WTC11 (cell line): ENCODE data around the gene STX18. TPM values are rescaled to one million over a fixed set of nuclear protein-coding genes. Genes with fewer than 3 reads are reported as not detected.

Experiments
- ATAC-seq: fragments of 200-7000 bp; cut with Tn5 transposase; 2 replicates; pipeline ENCODE4 v1.10.0; 2021; ENCODE audit warnings: mild to moderate bottlenecking, moderate library complexity
- CTCF ChIA-PET: fragments of 300-600 bp; sonication (Branson Sonifier 250); formaldehyde crosslinking; loops from one replicate; lab custom pipeline; 2021; ENCODE audit warnings: antibody characterized with exemption; lab: Charles Lee
- POLR2A ChIA-PET: fragments of 350-600 bp; sonication (Branson Sonifier 250); formaldehyde crosslinking; loops from one replicate; lab custom pipeline; 2021; ENCODE audit warnings: antibody characterized with exemption; lab: Charles Lee
- DNase-seq: peaks from one replicate; pipeline ENCODE4 v3.0.0; 2021; ENCODE audit warnings: low spot score
- H3K27ac Mint-ChIP-seq: 2 replicates; pipeline ENCODE4 v1.8.0; 2021; ENCODE audit warnings: mixed read lengths
- H3K27me3 Mint-ChIP-seq: 2 replicates; pipeline ENCODE4 v1.8.0; 2021; ENCODE audit warnings: low read depth, mild to moderate bottlenecking, moderate library complexity, mixed read lengths
- H3K36me3 Mint-ChIP-seq: 2 replicates; pipeline ENCODE4 v1.8.0; 2021; ENCODE audit warnings: mixed read lengths
- H3K4me1 Mint-ChIP-seq: 2 replicates; pipeline ENCODE4 v1.8.0; 2022; ENCODE audit warnings: mixed read lengths
- H3K4me3 Mint-ChIP-seq: 2 replicates; pipeline ENCODE4 v1.8.0; 2021; ENCODE audit warnings: mild to moderate bottlenecking, moderate library complexity, mixed read lengths
- H3K9me3 Mint-ChIP-seq: 2 replicates; pipeline ENCODE4 v1.8.0; 2021; ENCODE audit warnings: mixed read lengths
- ETV6 ChIP-seq: sonication (generic); formaldehyde crosslinking; IDR thresholded peaks from 2 replicates; pipeline ENCODE4 v1.8.1; 2022; ENCODE audit warnings: mild to moderate bottlenecking, missing genetic modification reagents
- GRHL2 ChIP-seq: fragments of 250-450 bp; sonication (Bioruptor Pico); IDR thresholded peaks from 2 replicates; pipeline ENCODE4 v1.8.0; 2022; ENCODE audit warnings: mild to moderate bottlenecking, moderate library complexity; ENCODE audit not compliant: insufficient replicate concordance, severe bottlenecking
- GTF2I ChIP-seq: fragments of 250-450 bp; sonication (Bioruptor Pico); conservative IDR thresholded peaks from 2 replicates; pipeline ENCODE4 v1.4.0; 2021; ENCODE audit warnings: mild to moderate bottlenecking
- HMGA2 ChIP-seq: fragments of 250-450 bp; sonication (Bioruptor Pico); IDR thresholded peaks from 2 replicates; pipeline ENCODE4 v1.4.0; 2021; ENCODE audit warnings: mild to moderate bottlenecking, moderate library complexity
- IRF2 ChIP-seq: sonication (generic); formaldehyde crosslinking; IDR thresholded peaks from 2 replicates; pipeline ENCODE4 v1.8.0; 2022; ENCODE audit warnings: low read depth, missing genetic modification reagents, borderline replicate concordance
- JUN ChIP-seq: sonication (generic); formaldehyde crosslinking; IDR thresholded peaks from 2 replicates; pipeline ENCODE4 v1.8.0; 2023; ENCODE audit warnings: mild to moderate bottlenecking, missing genetic modification reagents
- NFE2L1 ChIP-seq: sonication (generic); formaldehyde crosslinking; IDR thresholded peaks from 2 replicates; pipeline ENCODE4 v1.8.1; 2023; ENCODE audit warnings: missing genetic modification reagents
- PRRX2 ChIP-seq: fragments of 250-450 bp; sonication (Bioruptor Pico); IDR thresholded peaks from 2 replicates; pipeline ENCODE4 v1.8.0; 2021; ENCODE audit warnings: mild to moderate bottlenecking
- TEAD1 ChIP-seq: sonication (generic); formaldehyde crosslinking; IDR thresholded peaks from 2 replicates; pipeline ENCODE4 v1.8.0; 2022; ENCODE audit warnings: mild to moderate bottlenecking, missing genetic modification reagents
- ZNF121 ChIP-seq: sonication (generic); formaldehyde crosslinking; IDR thresholded peaks from 2 replicates; pipeline ENCODE4 v1.8.0; 2023; ENCODE audit warnings: missing genetic modification reagents
- ZNF671 ChIP-seq: fragments of 250-450 bp; sonication (Bioruptor Pico); IDR thresholded peaks from 2 replicates; pipeline ENCODE4 v1.8.0; 2021; ENCODE audit warnings: mild to moderate bottlenecking
- total RNA-seq: library from RNA; stranded (reverse); gene quantifications from 3 replicates; pipeline ENCODE4 v1.2.3, GENCODE V29; 2021
- TF ChIP-seq, protein P1 (sequence below): sonication (generic); formaldehyde crosslinking; IDR thresholded peaks from 2 replicates; pipeline ENCODE4 v1.8.0; 2023; ENCODE audit warnings: mild to moderate bottlenecking, missing genetic modification reagents
- TF ChIP-seq, protein P2 (sequence below): sonication (generic); formaldehyde crosslinking; IDR thresholded peaks from 2 replicates; pipeline ENCODE4 v1.8.0; 2023; ENCODE audit warnings: missing genetic modification reagents, mild to moderate bottlenecking, borderline replicate concordance
- TF ChIP-seq, protein P3 (sequence below): fragments of 250-450 bp; sonication (Bioruptor Pico); IDR thresholded peaks from 2 replicates; pipeline ENCODE4 v1.8.0; 2021; ENCODE audit warnings: mild to moderate bottlenecking
- TF ChIP-seq, protein P4 (sequence below): sonication (generic); formaldehyde crosslinking; IDR thresholded peaks from 2 replicates; pipeline ENCODE4 v1.8.1; 2023; ENCODE audit warnings: mild to moderate bottlenecking, moderate library complexity, missing genetic modification reagents
- TF ChIP-seq, protein P5 (sequence below): sonication (generic); formaldehyde crosslinking; IDR thresholded peaks from 2 replicates; pipeline ENCODE4 v1.8.1; 2022; ENCODE audit warnings: missing genetic modification reagents, borderline replicate concordance
- TF ChIP-seq, protein P6 (sequence below): sonication (generic); formaldehyde crosslinking; IDR thresholded peaks from 2 replicates; pipeline ENCODE4 v1.8.1; 2023; ENCODE audit warnings: mild to moderate bottlenecking, missing genetic modification reagents
- TF ChIP-seq, protein P7 (sequence below): fragments of 250-450 bp; sonication (Bioruptor Pico); IDR thresholded peaks from 2 replicates; pipeline ENCODE4 v1.9.0; 2021; ENCODE audit warnings: moderate library complexity, mild to moderate bottlenecking, inconsistent platforms, borderline replicate concordance

STX18 gene
- total RNA-seq, 1 experiment from 2014 or later = 16.9 TPM

DNA sequence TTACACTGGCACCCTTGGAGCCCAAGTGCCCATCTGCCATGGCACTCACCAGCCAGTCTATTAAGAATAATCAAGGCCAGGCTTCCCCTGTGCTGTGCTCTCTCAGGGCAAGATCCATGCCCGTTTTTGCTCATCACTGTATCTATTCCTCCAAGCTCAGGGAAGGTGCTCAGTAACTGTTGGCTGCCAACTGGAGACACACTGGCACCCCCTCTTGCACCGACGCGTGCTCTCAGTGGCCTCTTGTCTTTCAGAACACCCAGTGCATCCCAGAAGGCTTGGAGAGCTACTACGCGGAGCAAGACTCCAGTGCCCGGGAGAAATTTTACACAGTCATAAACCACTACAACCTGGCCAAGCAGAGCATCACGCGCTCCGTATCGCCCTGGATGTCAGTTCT is 124.9 kb downstream of the STX18 start:
- Mint-ChIP-seq H3K27me3 (no peaks in the 10 kb centered on the region), H3K4me1 (peaks cover 3% of the 10 kb centered on the region; the same call in 1 of the 2 replicates), H3K9me3 (0 out of 2 replicates have a peak, but pooled peaks cover 4% of the 10 kb centered on the region), H3K4me3 (no peak overlapping the region), H3K36me3 (peaks cover 44% of the 10 kb centered on the region), H3K27ac (no peak overlapping the region)
- DNase-seq (no peak), ATAC-seq (no peak)
- POLR2A ChIA-PET = no interaction called here
- CTCF ChIA-PET = interaction anchor here (0.8 kb wide), 1 partner anchor 11 kb away, joined by 3 read pairs; no protein-coding TSS in a partner anchor
- no peak for TF ChIP-seq ZNF671 (CRISPR knock-in tag)
- TF ChIP-seq, protein P1, sequence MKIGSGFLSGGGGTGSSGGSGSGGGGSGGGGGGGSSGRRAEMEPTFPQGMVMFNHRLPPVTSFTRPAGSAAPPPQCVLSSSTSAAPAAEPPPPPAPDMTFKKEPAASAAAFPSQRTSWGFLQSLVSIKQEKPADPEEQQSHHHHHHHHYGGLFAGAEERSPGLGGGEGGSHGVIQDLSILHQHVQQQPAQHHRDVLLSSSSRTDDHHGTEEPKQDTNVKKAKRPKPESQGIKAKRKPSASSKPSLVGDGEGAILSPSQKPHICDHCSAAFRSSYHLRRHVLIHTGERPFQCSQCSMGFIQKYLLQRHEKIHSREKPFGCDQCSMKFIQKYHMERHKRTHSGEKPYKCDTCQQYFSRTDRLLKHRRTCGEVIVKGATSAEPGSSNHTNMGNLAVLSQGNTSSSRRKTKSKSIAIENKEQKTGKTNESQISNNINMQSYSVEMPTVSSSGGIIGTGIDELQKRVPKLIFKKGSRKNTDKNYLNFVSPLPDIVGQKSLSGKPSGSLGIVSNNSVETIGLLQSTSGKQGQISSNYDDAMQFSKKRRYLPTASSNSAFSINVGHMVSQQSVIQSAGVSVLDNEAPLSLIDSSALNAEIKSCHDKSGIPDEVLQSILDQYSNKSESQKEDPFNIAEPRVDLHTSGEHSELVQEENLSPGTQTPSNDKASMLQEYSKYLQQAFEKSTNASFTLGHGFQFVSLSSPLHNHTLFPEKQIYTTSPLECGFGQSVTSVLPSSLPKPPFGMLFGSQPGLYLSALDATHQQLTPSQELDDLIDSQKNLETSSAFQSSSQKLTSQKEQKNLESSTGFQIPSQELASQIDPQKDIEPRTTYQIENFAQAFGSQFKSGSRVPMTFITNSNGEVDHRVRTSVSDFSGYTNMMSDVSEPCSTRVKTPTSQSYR (CRISPR knock-in tag) = no peak
- TF ChIP-seq, protein P2, sequence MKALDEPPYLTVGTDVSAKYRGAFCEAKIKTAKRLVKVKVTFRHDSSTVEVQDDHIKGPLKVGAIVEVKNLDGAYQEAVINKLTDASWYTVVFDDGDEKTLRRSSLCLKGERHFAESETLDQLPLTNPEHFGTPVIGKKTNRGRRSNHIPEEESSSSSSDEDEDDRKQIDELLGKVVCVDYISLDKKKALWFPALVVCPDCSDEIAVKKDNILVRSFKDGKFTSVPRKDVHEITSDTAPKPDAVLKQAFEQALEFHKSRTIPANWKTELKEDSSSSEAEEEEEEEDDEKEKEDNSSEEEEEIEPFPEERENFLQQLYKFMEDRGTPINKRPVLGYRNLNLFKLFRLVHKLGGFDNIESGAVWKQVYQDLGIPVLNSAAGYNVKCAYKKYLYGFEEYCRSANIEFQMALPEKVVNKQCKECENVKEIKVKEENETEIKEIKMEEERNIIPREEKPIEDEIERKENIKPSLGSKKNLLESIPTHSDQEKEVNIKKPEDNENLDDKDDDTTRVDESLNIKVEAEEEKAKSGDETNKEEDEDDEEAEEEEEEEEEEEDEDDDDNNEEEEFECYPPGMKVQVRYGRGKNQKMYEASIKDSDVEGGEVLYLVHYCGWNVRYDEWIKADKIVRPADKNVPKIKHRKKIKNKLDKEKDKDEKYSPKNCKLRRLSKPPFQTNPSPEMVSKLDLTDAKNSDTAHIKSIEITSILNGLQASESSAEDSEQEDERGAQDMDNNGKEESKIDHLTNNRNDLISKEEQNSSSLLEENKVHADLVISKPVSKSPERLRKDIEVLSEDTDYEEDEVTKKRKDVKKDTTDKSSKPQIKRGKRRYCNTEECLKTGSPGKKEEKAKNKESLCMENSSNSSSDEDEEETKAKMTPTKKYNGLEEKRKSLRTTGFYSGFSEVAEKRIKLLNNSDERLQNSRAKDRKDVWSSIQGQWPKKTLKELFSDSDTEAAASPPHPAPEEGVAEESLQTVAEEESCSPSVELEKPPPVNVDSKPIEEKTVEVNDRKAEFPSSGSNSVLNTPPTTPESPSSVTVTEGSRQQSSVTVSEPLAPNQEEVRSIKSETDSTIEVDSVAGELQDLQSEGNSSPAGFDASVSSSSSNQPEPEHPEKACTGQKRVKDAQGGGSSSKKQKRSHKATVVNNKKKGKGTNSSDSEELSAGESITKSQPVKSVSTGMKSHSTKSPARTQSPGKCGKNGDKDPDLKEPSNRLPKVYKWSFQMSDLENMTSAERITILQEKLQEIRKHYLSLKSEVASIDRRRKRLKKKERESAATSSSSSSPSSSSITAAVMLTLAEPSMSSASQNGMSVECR = no peak
- TF ChIP-seq JUN (CRISPR knock-in tag) = no peak
- TF ChIP-seq IRF2 (CRISPR knock-in tag) = no peak
- TF ChIP-seq, protein P3, sequence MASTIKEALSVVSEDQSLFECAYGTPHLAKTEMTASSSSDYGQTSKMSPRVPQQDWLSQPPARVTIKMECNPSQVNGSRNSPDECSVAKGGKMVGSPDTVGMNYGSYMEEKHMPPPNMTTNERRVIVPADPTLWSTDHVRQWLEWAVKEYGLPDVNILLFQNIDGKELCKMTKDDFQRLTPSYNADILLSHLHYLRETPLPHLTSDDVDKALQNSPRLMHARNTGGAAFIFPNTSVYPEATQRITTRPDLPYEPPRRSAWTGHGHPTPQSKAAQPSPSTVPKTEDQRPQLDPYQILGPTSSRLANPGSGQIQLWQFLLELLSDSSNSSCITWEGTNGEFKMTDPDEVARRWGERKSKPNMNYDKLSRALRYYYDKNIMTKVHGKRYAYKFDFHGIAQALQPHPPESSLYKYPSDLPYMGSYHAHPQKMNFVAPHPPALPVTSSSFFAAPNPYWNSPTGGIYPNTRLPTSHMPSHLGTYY (CRISPR knock-in tag) = no peak
- no peak for TF ChIP-seq GRHL2 (CRISPR knock-in tag)
- TF ChIP-seq, protein P4, sequence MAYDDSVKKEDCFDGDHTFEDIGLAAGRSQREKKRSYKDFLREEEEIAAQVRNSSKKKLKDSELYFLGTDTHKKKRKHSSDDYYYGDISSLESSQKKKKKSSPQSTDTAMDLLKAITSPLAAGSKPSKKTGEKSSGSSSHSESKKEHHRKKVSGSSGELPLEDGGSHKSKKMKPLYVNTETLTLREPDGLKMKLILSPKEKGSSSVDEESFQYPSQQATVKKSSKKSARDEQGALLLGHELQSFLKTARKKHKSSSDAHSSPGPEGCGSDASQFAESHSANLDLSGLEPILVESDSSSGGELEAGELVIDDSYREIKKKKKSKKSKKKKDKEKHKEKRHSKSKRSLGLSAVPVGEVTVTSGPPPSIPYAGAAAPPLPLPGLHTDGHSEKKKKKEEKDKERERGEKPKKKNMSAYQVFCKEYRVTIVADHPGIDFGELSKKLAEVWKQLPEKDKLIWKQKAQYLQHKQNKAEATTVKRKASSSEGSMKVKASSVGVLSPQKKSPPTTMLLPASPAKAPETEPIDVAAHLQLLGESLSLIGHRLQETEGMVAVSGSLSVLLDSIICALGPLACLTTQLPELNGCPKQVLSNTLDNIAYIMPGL = no peak
- TF ChIP-seq NFE2L1 (CRISPR knock-in tag) = no peak

DNA sequence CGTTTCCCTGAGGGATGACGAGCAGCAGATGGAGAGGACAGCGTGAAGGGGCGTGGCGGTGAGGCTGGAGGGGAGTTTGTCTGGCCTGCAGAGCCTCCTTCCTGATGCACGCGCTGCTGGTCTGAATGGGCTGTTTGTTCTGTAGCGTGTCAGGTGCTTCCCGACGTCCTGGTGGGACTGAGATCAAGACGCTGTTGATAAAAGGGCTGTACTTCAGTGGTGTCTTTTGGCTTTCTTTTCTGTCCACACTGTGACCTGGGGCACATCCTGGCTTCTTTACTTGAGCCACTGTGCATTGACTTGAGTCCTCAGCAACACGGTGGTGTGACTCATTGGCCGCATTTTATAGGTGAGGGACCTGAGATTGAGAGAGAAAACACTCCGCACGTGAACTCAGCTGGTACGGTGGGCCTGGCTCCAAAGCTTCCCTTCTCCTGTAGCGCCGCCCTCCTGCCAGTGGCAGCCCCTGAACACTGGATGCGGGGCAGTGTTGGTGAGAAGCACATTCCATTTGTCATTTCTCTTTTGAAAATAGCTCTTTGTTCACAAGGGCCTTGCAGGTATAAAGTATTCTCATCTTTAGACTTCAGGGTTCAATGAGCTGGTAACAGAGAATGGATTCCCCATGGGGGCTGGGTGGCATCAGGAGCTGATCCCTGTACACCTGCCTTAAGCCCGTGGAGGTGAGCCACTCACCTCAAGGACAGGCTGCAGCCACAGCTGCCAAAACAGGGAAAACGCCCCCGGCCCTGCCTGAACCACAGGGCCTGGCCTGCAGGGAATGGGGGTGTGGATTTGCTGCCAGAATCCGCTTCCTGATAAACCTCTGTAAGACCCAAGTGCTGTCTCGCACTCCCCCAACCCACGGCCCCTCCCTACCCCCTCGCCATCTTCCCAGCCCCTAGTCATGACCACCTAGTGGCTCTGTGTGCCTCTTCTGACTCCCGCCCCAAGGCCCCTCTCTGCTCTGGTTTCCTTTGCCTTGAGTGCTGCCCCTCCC is 125.7 kb downstream of the STX18 start:
- CTCF ChIA-PET = interaction anchor here (0.7 to 0.8 kb wide), 2 partner anchors 11 to 12 kb away, joined by 3 read pairs; no protein-coding TSS in a partner anchor
- POLR2A ChIA-PET = no interaction called here
- ATAC-seq (peak; percentile 20; the same call in 1 of the 2 replicates), DNase-seq (no peak)
- 0 out of 2 replicates have a peak, but pooled peaks cover 4% of the 10 kb centered on the region for H3K9me3 Mint-ChIP-seq
- peaks cover 38% of the 10 kb centered on the region for H3K36me3 Mint-ChIP-seq
- H3K4me1 Mint-ChIP-seq = peaks cover 3% of the 10 kb centered on the region; the same call in 1 of the 2 replicates
- no peak overlapping the region for H3K4me3 Mint-ChIP-seq
- H3K27me3 Mint-ChIP-seq = no peaks in the 10 kb centered on the region
- H3K27ac Mint-ChIP-seq = no peak overlapping the region
- TF ChIP-seq ETV6 (CRISPR knock-in tag) (no peak), ZNF671 (CRISPR knock-in tag) (no peak), GTF2I (no peak), HMGA2 (CRISPR knock-in tag) (no peak), PRRX2 (CRISPR knock-in tag) (no peak), TEAD1 (CRISPR knock-in tag) (no peak), ZNF121 (CRISPR knock-in tag) (no peak)
- TF ChIP-seq, protein P5, sequence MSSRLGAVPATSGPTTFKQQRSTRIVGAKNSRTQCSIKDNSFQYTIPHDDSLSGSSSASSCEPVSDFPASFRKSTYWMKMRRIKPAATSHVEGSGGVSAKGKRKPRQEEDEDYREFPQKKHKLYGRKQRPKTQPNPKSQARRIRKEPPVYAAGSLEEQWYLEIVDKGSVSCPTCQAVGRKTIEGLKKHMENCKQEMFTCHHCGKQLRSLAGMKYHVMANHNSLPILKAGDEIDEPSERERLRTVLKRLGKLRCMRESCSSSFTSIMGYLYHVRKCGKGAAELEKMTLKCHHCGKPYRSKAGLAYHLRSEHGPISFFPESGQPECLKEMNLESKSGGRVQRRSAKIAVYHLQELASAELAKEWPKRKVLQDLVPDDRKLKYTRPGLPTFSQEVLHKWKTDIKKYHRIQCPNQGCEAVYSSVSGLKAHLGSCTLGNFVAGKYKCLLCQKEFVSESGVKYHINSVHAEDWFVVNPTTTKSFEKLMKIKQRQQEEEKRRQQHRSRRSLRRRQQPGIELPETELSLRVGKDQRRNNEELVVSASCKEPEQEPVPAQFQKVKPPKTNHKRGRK (CRISPR knock-in tag) = no peak
- TF ChIP-seq, protein P6, sequence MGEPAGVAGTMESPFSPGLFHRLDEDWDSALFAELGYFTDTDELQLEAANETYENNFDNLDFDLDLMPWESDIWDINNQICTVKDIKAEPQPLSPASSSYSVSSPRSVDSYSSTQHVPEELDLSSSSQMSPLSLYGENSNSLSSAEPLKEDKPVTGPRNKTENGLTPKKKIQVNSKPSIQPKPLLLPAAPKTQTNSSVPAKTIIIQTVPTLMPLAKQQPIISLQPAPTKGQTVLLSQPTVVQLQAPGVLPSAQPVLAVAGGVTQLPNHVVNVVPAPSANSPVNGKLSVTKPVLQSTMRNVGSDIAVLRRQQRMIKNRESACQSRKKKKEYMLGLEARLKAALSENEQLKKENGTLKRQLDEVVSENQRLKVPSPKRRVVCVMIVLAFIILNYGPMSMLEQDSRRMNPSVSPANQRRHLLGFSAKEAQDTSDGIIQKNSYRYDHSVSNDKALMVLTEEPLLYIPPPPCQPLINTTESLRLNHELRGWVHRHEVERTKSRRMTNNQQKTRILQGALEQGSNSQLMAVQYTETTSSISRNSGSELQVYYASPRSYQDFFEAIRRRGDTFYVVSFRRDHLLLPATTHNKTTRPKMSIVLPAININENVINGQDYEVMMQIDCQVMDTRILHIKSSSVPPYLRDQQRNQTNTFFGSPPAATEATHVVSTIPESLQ (CRISPR knock-in tag) = no peak
- TF ChIP-seq, protein P7, sequence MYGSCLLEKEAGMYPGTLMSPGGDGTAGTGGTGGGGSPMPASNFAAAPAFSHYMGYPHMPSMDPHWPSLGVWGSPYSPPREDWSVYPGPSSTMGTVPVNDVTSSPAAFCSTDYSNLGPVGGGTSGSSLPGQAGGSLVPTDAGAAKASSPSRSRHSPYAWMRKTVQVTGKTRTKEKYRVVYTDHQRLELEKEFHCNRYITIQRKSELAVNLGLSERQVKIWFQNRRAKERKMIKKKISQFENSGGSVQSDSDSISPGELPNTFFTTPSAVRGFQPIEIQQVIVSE = no peak
